HG03139 (cell line): ENCODE results near the gene DCAF10.
"Not testable (repeated sequence)": the region's sequence is repeated elsewhere in the genome, so short reads cannot be mapped to it uniquely, and the experiment has no call there.

Source experiments
- ATAC-seq: cut with Tn5 transposase; IDR thresholded peaks from one replicate; pipeline ENCODE4 v1.9.1; 2021; ENCODE audit not compliant: unreplicated experiment

The DCAF10 gene

DNA sequence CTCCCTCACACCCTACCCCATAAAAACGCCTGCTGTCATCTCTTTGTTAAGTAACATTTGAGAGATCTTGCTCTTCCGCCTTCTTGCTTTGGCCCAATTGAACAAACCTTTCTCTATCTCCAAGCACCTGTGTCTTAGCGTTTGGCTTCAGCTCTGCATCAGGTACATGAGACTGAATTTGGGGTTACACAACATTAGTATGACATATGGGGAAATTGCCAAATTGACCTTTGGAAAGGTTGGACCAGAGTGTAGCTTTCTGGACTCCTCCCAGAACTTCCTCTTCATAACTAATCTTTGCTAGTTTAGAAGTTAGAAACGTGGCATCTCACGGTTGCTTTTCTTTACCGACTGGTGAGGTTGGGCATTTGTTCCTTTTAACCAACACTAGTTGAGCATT lies 12.3 kb upstream of the DCAF10 start:
- ATAC-seq, result no peak

DNA sequence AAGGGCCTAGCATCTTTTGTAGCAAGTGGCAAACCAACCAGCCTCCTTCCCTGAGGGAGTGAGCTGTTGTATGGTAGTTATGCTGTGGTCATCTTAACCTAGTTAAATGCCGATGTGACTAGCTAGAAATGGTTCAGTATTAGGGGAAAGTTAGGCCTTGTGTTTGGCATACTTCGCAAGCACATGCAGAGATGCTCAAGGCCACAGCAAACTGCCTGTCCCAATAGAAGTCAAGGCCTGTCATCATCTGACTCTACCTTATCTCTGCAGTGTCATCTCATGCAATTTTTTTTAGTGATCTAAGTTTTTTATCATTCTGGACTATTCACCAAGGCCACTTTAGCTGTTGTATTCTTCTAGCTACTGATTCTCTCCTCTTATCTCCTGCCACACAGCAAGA lies 10.5 kb upstream of the DCAF10 start:
- no peak for ATAC-seq

DNA sequence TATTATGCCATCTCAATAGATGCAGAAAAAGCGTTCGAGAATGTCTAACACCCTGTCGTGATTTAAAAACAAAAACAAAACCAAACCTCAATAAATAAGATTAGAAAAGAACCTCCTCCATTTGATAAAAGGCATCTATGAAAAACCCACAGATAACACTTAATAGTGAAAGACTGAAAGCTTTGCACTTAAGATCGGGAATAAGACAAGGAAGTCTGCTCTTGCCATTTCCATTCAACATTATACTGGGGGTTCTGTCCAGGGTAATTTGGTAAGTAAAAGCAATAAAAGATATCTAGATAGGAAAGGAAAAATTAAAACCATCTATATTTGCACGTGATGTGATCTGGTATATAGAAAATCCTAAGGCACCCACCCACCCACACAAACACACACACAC lies 8.5 kb upstream of the DCAF10 start:
- ATAC-seq, result no peak

DNA sequence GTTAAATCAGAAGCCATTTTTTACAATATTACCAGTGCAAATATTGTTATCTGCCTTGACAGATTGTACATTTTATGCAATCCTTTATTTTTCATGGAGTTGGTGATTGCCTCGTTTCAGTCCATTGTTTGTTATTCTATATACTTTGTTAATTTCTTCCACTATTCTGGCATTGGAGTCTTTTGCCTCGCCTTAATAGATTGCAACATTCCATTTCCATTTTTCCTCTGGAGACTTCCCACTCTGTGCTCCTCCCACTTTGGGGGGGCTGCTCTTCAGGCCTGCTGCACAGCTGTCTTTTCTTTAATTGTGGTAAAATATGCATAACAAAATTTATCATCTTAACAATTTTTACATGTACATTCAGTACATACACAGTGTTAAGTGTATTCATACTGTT lies 4.4 kb upstream of the DCAF10 start:
- ATAC-seq, result no peak

DNA sequence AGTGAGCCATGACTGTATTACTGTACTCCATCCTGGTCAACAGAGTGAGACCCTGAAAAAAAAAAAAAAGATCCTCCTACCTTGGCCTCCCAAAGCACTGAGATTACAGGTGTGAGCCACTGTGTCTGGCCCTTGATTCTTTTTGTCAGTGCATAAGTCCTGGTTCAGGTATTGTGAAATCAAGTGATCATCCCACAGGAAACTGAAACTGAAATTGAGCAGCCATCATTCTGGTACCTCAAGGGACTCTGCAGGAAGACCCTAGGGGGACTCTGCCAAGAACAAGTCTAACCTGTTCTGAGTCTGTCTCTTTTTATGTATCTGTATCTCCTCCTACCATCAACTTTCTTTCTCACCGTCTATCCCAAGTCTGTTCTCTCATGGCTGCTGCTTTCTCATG lies 1.9 kb upstream of the DCAF10 start:
- ATAC-seq, result no peak

DNA sequence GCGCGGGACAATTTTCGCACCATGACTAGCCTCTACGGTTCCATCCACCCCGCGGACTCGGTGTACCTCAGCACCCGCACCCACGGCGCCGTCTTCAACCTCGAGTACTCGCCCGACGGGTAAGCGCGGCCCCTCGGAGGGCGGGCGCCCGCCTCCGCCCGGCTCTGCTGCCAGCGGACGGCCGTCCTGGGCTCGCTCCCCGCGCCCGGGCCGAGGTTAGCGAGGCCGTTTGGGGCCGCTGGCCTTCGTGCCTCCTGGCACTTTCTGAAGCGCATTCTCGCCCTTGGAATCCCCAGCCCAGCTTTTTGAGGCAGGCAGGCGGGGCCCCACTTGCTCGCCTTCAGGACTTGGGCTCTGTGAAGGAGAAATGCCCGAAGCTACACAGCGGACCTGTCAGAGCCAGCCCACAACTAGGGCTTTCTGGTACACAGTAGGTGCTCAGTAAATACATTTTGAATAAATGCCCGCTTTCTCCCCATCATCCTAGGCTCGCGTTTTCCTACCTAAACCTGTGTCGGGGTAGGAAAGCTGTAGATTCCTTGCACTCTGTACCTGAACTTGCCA lies 772 bp downstream of the DCAF10 start:
- peak; percentile 31 for ATAC-seq

DNA sequence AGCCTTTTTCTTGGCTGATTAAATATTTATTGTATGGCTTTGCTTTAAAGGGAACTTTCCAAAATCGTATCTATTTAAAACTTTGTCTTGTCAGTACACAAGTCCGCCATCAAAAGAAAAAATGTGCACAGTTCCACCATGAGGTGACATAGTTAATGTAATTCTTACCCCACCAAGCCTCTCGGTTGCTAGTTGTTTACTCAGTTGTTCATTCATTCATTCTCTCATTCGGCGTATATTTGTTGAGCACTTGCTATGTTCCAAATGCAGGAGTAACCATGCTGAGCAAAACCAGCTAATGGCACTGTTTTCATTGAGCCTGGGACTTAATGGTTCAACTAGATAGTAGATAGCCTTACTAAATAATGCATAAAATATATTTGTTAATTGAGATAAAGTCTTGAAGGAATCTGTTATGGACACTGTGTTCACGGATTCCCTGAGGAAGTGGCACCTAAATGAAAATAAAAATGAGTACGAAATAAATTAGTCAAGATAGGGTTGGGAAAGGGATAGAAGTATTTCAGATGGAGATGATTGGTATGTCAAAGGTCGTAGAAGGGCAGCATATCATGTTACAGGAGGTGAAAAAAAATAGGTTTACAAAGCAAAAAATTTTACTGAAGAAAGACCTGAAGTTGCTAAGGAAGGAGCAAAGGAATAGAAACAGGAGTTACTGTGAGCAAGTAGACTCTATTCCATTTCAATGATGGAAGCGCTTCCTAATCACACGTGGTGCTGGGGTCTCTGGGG lies 1.5 kb downstream of the DCAF10 start:
- no peak for ATAC-seq

DNA sequence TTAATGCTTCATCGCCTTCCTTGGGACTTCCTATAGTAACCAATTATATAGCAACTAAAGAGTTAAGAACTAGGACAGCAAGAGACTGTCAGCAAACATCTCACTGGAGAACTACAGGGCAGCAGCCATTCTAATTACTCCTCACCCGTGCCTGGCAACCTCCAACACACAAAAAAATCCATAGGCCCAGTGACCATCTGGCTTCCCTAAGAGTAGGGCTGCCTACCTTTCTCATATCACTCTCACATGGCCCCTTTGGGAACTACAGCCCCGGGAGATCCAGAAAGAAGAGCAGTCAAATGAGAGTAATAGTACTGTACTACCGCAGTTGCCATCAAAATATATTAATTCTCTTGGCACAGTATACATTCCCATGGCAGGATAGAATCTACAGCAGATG lies 5.7 kb downstream of the DCAF10 start:
- no peak for ATAC-seq

DNA sequence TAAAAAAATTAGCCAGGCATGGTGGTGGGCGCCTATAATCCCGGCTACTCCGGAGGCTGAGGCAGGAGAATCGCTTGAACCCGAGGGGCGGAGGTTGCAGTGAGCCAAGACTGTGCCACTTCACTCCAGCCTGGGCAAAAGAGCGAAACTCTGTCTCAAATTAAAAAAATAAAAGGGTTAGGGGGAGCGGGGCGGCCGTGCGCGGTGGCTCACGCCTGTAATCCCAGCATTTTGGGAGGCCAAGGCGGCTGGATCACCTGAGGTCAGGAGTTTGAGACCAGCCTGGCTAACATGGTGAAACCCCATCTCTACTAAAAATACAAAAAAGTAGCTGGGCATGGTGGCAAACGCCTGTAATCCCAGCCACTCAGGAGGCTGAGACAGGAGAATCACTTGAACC lies 9.1 kb downstream of the DCAF10 start:
- ATAC-seq, result not testable (repeated sequence)

DNA sequence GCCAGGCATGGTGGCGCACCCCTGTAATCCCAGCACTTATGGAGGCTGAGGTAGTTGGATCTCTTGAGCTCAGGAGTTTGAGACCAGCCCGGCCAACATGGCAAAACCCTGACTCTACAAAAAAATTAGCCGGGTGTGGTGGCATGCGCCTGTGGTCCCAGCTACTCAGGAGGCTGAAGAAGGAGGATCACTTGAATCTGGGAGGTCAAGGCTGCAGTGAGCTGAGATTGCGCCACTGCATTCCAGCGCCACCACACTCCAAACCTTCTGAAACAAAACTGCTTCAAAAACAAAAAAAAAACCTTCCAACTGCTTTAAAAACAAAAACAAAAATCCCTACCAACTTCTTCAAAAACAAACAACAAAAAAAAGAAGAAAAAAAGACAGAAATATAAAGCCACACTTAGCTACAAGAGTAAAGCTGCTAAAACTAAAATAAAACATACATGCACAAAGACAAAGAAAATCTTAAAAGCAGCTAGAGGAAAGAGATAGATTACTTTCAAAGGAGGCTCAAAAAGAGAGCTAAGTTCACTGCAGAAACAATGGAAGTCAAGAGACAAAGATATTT lies 11.4 kb downstream of the DCAF10 start:
- no peak for ATAC-seq

DNA sequence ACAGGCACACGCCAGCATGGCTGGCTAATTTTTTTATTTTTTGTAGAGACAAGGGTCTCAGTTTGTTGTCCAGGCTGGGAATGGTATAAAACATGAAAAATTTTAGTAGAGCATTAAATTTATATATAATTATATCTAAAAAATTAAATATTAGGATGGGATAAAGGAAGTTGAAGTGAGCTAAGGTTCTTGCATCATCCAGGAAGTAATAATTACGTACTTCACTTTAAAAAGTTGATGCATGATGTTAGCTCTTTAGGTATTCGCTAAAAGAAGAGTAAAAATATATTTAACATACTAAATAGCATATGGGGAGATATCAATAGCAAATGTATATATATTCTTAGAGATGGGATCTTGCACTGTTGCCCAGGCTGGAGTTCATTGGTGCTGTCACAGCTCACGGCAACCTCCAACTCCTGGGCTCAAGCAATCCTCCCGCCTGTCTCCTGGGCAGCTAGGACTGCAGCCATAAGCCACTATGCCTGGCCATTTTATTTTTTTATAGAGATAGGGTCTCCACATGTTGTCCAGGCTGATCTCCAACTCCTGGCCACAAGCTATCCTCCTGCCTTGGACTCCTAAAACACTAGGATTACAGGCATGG lies 12.3 kb downstream of the DCAF10 start:
- ATAC-seq, result no peak

DNA sequence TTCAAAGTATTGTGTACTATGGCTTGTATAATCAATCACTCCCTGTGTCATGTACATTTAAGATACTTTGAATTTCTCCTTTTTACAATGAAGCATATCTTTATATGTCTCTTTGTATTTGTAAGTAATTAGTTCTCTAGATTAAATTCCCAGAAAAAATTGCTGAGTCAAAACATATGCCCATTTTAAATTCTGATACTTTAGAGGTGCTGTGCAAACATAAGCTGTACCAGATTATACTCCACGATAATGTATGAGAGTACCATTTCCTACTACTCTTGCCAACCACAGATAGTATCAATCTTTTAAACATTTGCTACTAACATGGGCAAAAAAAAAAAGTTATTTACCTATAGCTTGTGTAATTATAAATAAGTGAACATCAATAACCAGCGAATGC lies 18.3 kb downstream of the DCAF10 start:
- ATAC-seq, result no peak

DNA sequence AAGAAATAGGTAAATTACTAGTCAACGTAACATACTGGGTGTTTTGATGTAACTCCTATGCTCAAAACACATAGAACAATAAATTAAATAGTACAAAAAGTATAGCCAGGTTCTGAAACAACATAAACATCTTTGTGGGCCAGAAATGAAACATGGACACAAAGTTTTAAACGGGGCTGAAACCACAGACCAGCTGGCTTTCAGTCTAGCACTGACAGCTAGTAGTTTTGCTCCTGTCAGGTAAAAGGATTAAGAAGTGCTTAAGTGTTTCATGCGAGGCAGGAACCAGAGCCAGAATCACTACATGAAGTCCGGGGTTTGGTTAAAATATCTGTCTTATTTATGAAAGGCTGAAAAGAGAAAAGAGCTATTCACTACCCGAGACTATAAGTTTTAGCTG lies 19.5 kb downstream of the DCAF10 start:
- ATAC-seq, result no peak

DNA sequence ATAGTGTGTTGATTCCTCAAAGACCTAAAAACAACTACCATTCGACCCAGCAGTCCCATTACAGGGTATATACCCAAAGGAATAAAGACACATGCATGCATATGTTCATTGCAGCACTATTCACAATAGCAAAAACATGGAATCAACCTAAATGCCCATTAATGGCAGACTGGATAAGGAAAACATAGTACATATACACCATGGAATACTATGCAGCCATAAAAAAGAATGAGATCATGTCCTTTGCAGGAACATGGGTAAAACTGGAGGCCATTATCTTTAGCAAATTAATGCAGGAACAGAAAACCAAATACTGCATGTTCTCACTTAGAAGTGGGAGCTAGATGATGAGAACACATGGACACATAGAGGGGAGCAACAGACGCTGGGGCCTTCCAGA lies 24.6 kb downstream of the DCAF10 start:
- not testable (repeated sequence) for ATAC-seq

DNA sequence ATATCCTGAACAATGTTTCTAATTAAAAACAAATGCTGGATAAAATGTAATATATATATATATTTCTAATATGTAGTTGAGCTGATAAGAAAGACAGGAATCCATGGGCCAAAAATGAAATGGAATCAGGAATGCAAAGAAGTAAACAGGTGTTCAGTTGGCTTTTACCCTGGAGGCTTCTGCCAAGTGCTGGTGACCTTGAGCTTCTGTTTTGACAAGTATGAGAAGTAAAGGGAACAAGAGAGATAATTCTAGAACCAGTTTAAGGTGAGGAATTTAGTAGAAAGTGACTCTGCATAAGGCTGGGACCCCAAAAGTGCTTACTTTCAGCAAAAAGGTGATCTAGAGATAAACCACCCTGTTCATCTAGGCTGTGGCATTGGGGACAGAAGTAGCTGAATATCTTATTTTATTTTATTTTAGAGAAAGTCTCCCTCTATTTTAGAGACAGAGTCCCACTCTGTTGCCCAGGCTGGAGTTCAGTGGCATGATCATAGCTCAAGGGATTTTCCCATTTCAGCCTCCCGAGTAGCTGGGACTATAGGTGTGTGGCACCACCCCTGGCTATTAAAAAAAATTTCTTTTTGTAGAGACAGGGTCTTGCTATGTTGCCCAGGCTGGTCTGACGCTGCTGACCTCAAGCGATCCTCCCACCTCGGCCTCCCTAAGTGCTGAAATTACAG lies 27.0 kb downstream of the DCAF10 start:
- no peak for ATAC-seq

DNA sequence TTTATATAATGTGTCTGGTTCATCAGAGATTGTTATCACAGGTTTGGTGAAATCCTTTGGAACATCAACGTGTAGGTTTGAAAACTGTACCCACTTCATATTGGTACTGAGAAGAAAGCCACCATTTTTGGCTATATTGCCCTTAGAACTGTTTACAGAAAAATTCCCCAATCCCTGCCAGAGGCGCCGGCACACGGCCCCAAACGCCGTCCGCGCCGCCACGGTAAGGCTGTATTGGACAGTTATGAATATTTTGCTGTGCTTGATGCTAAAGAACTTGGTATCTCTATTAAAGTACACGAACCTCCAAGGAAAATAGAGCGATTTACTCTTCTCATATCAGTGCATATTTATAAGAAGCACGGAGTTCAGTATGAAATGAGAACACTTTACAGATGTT lies 35.2 kb downstream of the DCAF10 start:
- ATAC-seq, result no peak

DNA sequence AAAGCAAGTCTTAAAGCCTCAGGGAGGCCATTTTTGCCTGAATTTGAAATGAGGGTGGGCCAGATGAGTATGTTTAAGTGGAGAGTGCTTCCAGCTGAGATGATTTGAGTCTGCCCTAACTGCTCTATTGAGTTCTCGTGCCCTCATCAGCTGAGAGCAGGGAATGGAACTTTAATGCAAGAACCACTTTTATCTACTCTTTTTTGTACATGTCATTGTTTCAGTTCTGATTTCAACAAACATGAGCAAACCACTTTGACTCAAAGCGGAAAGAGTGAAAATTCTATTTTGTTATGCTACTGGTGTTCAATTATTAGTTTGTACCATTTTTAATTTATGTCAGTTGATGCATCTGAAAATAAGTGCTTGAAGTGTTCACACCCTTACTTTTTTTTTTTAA lies 35.8 kb downstream of the DCAF10 start:
- ATAC-seq, result peak; percentile 65

DNA sequence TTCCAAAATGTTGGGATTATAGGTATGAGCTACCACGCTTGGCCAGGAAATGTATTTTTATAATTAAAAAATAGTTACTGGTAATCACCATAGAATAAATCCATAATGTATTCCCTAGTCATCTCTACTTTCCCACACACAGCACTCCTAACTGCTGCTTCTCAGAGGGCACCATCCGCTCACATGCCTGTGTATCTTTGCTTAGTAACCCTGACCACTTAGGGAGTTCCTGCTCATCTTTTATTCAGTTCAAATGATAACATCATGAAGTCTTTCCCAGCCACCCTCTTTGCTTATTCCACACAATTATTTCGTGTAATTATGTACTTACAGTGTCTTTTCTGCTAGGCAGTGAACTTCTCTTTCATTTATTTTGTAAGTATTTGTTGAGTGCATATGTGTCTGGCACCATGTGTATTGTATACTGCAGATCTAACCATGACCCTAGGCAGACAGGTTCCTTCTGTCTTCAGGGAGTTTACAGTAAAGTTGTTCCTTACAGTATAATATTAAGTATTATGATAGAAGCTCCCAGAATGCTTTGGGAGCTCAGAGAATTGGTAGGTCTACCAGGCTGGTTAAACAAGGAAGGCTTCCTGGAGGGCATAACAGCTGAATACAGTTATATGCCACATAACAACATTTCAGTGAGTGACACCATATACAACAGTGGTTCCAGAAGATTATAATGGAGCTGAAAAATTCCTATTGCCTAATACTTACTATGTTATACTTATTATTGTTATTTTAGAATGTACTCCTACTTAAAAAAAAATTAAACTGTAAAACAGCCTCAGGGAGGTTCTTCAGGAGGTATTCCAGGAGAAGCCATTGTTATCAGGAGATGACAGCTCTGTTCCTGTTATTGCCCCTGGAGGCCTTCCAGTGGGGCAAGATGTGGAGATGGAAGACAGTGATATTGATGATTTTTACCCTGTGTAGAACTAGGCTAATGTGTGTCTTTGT lies 39.2 kb downstream of the DCAF10 start:
- no peak for ATAC-seq

DNA sequence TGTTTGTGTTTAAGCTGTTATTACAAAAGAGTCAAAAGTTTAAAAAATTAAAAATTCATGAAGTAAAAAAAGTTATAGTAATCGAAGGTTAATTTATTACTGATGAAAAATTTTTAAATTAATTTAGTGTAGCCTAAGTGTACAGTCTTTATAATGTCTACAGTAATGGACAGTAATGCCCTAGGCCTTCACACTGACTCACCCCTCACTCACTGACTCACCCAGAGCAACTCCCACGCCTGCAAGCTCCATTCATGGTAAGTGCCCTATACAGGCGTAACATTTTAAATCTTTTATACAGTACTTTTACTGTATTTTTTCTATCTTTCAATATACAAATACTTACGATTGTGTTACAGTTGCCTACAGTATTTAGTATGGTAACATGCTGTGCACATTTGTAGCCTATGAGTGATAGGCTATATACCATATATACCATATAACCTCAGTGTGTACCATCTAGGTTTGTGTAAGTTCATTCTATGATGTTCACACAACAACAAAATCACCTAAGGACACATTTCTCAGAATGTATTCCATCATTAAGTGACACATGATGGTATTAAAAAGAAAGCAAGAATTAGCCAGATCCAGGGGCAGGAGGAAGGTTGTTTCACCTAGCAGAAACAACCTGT lies 40.1 kb downstream of the DCAF10 start:
- no peak for ATAC-seq

DNA sequence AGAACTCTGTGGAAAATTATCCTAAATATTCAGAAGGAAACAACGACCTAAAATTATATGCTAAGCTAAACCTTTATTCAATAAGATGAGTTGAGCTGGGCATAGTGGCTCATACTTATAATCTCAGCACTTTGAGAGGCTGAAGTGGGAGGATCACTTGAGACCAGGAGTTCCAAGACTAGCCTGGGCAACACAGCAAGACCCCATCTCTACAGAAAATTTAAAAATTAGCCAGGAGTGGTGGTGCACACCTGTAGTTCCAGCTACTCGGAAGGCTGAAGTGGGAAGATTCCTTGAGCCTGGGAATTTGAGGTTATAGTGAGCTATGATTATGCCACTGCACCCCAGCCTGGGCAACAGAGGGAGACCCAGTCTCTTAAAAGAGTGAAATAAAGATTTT lies 51.6 kb downstream of the DCAF10 start:
- ATAC-seq, result no peak
